Measurements from ENCODE around the gene BTRC. TPM values are rescaled to one million over a fixed set of nuclear protein-coding genes. Genes with fewer than 3 reads are reported as not detected.
A peak's percentile ranks its signal among the peaks of the same experiment; 100 is the strongest.

Gene BTRC
- total RNA-seq, 1 experiment from 2014 or later, result 19.4 TPM

GRCh38 chr10:101597091-101597900 lies 243.3 kb downstream of the BTRC start:
- no peak for DNase-seq (ENCODE audit: unreplicated experiment)
- Mint-ChIP-seq H3K9me3 (ENCODE audit: unreplicated experiment) (no peaks in the 10 kb centered on the region), H3K4me1 (ENCODE audit: insufficient read depth, unreplicated experiment) (no peaks in the 10 kb centered on the region), H3K36me3 (ENCODE audit: insufficient read depth, unreplicated experiment) (peaks cover 10% of the 10 kb centered on the region), H3K4me3 (ENCODE audit: unreplicated experiment) (no peak overlapping the region), H3K27ac (ENCODE audit: low read depth, unreplicated experiment) (no peak overlapping the region), H3K27me3 (ENCODE audit: insufficient read depth, unreplicated experiment) (no peaks in the 10 kb centered on the region)
- no TSS peak for BruUV-seq (replicated peaks)
- POLR2A ChIA-PET, result interaction anchor here (1.4 to 2.3 kb wide), 2 partner anchors 9 to 10 kb away, joined by 4 to 8 read pairs; partner anchors contain the start of genes DPCD and POLL
- intact Hi-C loops (cut with micrococcal nuclease), result no loop called here
- CTCF ChIA-PET, result interaction anchor here (0.5 to 1.4 kb wide), 3 partner anchors 16 to 383 kb away, joined by 3 to 4 read pairs (median 4); no protein-coding TSS in a partner anchor
- no peak for TF ChIP-seq CTCF (IDR thresholded peaks at IDR 0.05; ENCODE audit: unreplicated experiment)

GRCh38 chr10:101601541-101601940 lies 247.6 kb downstream of the BTRC start:
- POLR2A ChIA-PET, result interaction anchor here (0.6 kb wide), 1 partner anchor 420 kb away, joined by 3 read pairs; no protein-coding TSS in a partner anchor
- TF ChIP-seq CTCF (IDR thresholded peaks at IDR 0.05; ENCODE audit: unreplicated experiment), result no peak
- H3K4me3 Mint-ChIP-seq (ENCODE audit: unreplicated experiment), result no peak overlapping the region
- no peak for DNase-seq (ENCODE audit: unreplicated experiment)
- peaks cover 21% of the 10 kb centered on the region for H3K36me3 Mint-ChIP-seq (ENCODE audit: insufficient read depth, unreplicated experiment)
- CTCF ChIA-PET, result interaction anchor here (0.7 to 2.7 kb wide), 6 partner anchors 13 to 358 kb away, joined by 3 to 31 read pairs (median 6); partner anchors contain the start of genes DPCD, NPM3 and POLL
- H3K27ac Mint-ChIP-seq (ENCODE audit: low read depth, unreplicated experiment), result no peak overlapping the region
- intact Hi-C loops (cut with micrococcal nuclease), result loop anchor here (5.0 kb wide), 1 partner anchor 471 kb away; no protein-coding TSS in a partner anchor
- BruUV-seq (replicated peaks), result no TSS peak
- no peaks in the 10 kb centered on the region for H3K4me1 Mint-ChIP-seq (ENCODE audit: insufficient read depth, unreplicated experiment)
- H3K9me3 Mint-ChIP-seq (ENCODE audit: unreplicated experiment), result no peaks in the 10 kb centered on the region
- H3K27me3 Mint-ChIP-seq (ENCODE audit: insufficient read depth, unreplicated experiment), result no peaks in the 10 kb centered on the region

- ChIA-PET POLR2A (interaction anchor here (0.6 to 1.1 kb wide), 5 partner anchors 12 to 297 kb away, joined by 3 to 6 read pairs (median 4); partner anchors contain the start of genes DPCD and POLL), CTCF (interaction anchor here (0.6 to 2.7 kb wide), 20 partner anchors 9 to 507 kb away, joined by 3 to 31 read pairs (median 3); partner anchors contain the start of genes DPCD, NPM3 and POLL)
- no peak overlapping the region for H3K27ac Mint-ChIP-seq (ENCODE audit: low read depth, unreplicated experiment)
- no peaks in the 10 kb centered on the region for H3K4me1 Mint-ChIP-seq (ENCODE audit: insufficient read depth, unreplicated experiment)
- BruUV-seq (replicated peaks), result no TSS peak
- H3K27me3 Mint-ChIP-seq (ENCODE audit: insufficient read depth, unreplicated experiment), result no peaks in the 10 kb centered on the region
- H3K9me3 Mint-ChIP-seq (ENCODE audit: unreplicated experiment), result no peaks in the 10 kb centered on the region
- H3K36me3 Mint-ChIP-seq (ENCODE audit: insufficient read depth, unreplicated experiment), result peaks cover 30% of the 10 kb centered on the region
- intact Hi-C loops (cut with micrococcal nuclease), result loop anchor here (1.0 to 5.0 kb wide), 2 partner anchors 178 to 469 kb away; no protein-coding TSS in a partner anchor
- peak; percentile 74 for DNase-seq (ENCODE audit: unreplicated experiment)
- peak; percentile 93 for TF ChIP-seq CTCF (IDR thresholded peaks at IDR 0.05; ENCODE audit: unreplicated experiment)
- H3K4me3 Mint-ChIP-seq (ENCODE audit: unreplicated experiment), result no peak overlapping the region
Measured at GRCh38 chr10:101602761-101603398, 248.9 kb downstream of the BTRC start.

Small RNAs within 50 kb of the gene (microRNA-seq; reads per million reads assigned to microRNA genes)
- gene MIR3158-1 (not detected), gene MIR3158-2 (not detected)

Other genes with a start within 250 kb of the BTRC start
- gene TLX1, start 222.9 kb upstream of the BTRC start, total RNA-seq (2022), result not detected in 2 replicates
- not detected in 2 replicates for gene LBX1, start 124.7 kb upstream of the BTRC start, total RNA-seq (2022)
- gene POLL, start 234.1 kb downstream of the BTRC start, total RNA-seq (2022), result 38.5 and 40.7 TPM in 2 replicates
- gene DPCD, start 234.2 kb downstream of the BTRC start, total RNA-seq (2022), result 24.2 and 25.7 TPM in 2 replicates